Activated CD8-positive, alpha-beta T cell treated with anti-CD3 and anti-CD28 coated beads, Interleukin-2, amount 10 ng/mL, durations not matched to agents 7 days and 5 days (primary cell): ENCODE data around the gene LIM2. TPM values are rescaled to one million over a fixed set of nuclear protein-coding genes. Genes with fewer than 3 reads are reported as not detected.
A peak's percentile ranks its signal among the peaks of the same experiment; 100 is the strongest.
"Not testable (repeated sequence)": the region's sequence is repeated elsewhere in the genome, so short reads cannot be mapped to it uniquely, and the experiment has no call there.

Source experiments
- ATAC-seq: fragments of 150-1000 bp; cut with Tn5 transposase; one replicate; pipeline ENCODE4 v1.10.0; 2021; ENCODE audit warnings: moderate library complexity
- CTCF ChIA-PET: fragments of 350-600 bp; sonication (Branson Sonifier 250); formaldehyde crosslinking; loops from one replicate; lab custom pipeline; 2021; ENCODE audit warnings: antibody characterized with exemption; lab: Charles Lee
- POLR2A ChIA-PET: fragments of 350-600 bp; sonication (Branson Sonifier 250); formaldehyde crosslinking; loops from one replicate; lab custom pipeline; 2021; ENCODE audit warnings: antibody characterized with exemption; lab: Charles Lee
- DNase-seq: peaks from one replicate; pipeline ENCODE4 v3.0.0-alpha.2; 2020
- H3K27ac Mint-ChIP-seq: one replicate; pipeline ENCODE4 v1.8.0; 2021; ENCODE audit warnings: mild to moderate bottlenecking, mixed read lengths
- H3K27me3 Mint-ChIP-seq: one replicate; pipeline ENCODE4 v1.8.0; 2021; ENCODE audit warnings: low read depth, mixed read lengths
- H3K36me3 Mint-ChIP-seq: one replicate; pipeline ENCODE4 v1.8.0; 2021; ENCODE audit warnings: low read depth, mixed read lengths
- H3K4me1 Mint-ChIP-seq: one replicate; pipeline ENCODE4 v1.8.0; 2021; ENCODE audit warnings: low read depth, mixed read lengths
- H3K4me3 Mint-ChIP-seq: one replicate; pipeline ENCODE4 v1.8.0; 2021; ENCODE audit warnings: mild to moderate bottlenecking, mixed read lengths
- H3K9me3 Mint-ChIP-seq: one replicate; pipeline ENCODE4 v1.8.0; 2022; ENCODE audit warnings: mixed read lengths; ENCODE audit not compliant: insufficient read depth
- total RNA-seq, 2 experiments: library from RNA; stranded (reverse); gene quantifications; one replicate each; pipeline ENCODE4 v1.2.3, GENCODE V29; 2021

The LIM2 gene
- total RNA-seq, result not detected

DNA sequence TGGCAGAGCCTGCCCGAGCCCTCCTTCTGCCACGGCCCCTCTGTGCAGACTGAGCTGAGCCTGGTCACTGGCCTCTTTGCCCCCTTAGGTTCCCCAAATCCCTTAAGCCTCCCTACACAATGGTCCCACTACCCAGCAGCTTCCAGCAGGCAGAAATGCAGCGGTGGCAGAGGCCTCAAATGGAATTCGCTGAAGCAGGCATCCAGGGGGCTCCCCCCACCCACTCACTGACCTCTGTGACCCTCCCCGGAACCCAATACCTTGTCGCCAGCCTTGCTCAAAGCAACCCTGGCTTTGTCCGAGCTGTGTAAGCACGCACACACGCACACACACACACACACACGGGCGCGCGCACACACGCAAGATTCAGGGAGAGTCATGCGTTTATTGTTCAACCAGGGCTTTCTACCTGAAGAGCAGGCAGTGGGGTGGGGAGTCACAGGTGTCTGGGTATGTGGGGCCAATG, at the start of gene LIM2:
TSS of gene LIM2 (minus strand) at position 51 of the 466 bp plus-strand sequence. CDS start 531 bp downstream, outside the sequence.
- POLR2A ChIA-PET, result no interaction called here
- Mint-ChIP-seq H3K36me3 (no peaks in the 10 kb centered on the region), H3K4me3 (no peak within 1 kb of the TSS), H3K27me3 (no peaks in the 10 kb centered on the region), H3K27ac (peak within 1 kb of the TSS; percentile 45), H3K9me3 (no peaks in the 10 kb centered on the region), H3K4me1 (peaks cover 28% of the 10 kb centered on the region)
- CTCF ChIA-PET, result no interaction called here
- ATAC-seq (no peak), DNase-seq (no peak)

DNA sequence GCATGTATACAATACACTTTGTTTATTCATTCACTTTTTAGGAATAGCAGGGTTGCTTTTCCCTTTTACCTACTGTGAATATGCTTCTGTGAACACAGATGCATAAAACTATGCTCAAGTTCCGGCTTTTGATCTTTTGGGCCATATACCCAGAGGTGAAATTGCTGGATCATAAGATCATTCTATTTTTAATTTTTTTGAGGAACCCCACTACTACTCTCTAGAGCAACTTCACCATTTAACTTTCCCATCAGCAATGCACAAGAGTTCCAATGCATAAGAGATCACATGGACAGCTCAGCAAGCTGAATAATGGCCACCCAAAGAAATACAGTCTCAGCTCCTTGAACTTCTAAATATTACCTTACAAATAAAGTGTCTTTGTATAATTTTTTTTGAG, 46.7 kb upstream of the LIM2 start:
- Mint-ChIP-seq H3K4me1 (peaks cover 13% of the 10 kb centered on the region), H3K27me3 (peaks cover 15% of the 10 kb centered on the region), H3K4me3 (no peak overlapping the region), H3K36me3 (no peaks in the 10 kb centered on the region), H3K9me3 (no peaks in the 10 kb centered on the region), H3K27ac (no peak overlapping the region)
- CTCF ChIA-PET, result interaction anchor here (0.9 kb wide), 1 partner anchor 14 kb away, joined by 3 read pairs; no protein-coding TSS in a partner anchor
- POLR2A ChIA-PET, result no interaction called here
- no peak for ATAC-seq
- no peak for DNase-seq

GRCh38 chr19:51433043-51433442, 45.3 kb upstream of the LIM2 start:
- Mint-ChIP-seq H3K27ac (no peak overlapping the region), H3K4me1 (no peaks in the 10 kb centered on the region), H3K36me3 (no peaks in the 10 kb centered on the region), H3K9me3 (no peaks in the 10 kb centered on the region), H3K27me3 (peaks cover 9% of the 10 kb centered on the region), H3K4me3 (no peak overlapping the region)
- CTCF ChIA-PET, result no interaction called here
- DNase-seq (no peak), ATAC-seq (no peak)
- POLR2A ChIA-PET, result no interaction called here

DNA sequence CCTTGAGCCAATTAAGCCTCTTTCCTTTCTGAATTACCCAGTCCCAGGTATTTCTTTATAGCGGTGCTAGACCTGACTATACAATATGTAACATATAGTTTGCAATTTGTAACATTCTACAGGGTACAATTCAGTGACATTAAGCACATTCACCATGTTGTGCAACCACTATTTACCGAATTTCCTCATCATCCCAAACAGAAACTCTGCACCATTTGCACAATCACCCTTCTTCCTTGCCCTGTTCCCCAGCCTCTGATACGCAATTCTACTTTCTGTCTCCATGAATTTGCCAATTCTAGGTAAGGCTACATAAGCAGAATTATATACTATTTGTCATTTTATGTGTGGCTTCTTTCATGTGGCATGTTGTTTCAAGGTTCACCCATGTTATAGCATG, 43.4 kb upstream of the LIM2 start:
- H3K36me3 Mint-ChIP-seq, result no peaks in the 10 kb centered on the region
- H3K27me3 Mint-ChIP-seq, result peaks cover 10% of the 10 kb centered on the region
- CTCF ChIA-PET, result no interaction called here
- ATAC-seq (no peak), DNase-seq (no peak)
- no peaks in the 10 kb centered on the region for H3K9me3 Mint-ChIP-seq
- H3K27ac Mint-ChIP-seq, result no peak overlapping the region
- no peaks in the 10 kb centered on the region for H3K4me1 Mint-ChIP-seq
- H3K4me3 Mint-ChIP-seq, result no peak overlapping the region
- POLR2A ChIA-PET, result no interaction called here

DNA sequence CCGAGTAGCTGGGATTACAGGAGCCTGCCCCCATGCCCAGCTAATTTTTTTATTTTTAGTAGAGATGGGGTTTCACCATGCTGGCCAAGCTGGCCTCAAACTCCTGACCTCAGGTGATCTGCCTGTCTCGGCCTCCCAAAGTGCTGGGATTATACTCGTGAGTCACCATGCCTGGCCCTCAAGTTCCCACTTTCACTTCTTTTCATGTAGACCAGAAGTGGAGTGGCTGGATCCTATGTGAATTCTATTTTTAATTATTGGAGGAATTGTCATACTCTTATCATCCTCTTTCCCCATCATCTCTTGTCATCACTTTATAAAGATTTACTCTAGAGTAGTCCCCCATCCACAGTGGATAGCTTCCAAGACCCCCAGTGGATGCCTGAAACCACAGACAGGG, 42.4 kb upstream of the LIM2 start:
- Mint-ChIP-seq H3K9me3 (no peaks in the 10 kb centered on the region), H3K4me3 (no peak overlapping the region), H3K27ac (no peak overlapping the region), H3K4me1 (no peaks in the 10 kb centered on the region), H3K27me3 (peaks cover 12% of the 10 kb centered on the region), H3K36me3 (no peaks in the 10 kb centered on the region)
- DNase-seq, result no peak
- ChIA-PET POLR2A (no interaction called here), CTCF (no interaction called here)
- no peak for ATAC-seq

DNA sequence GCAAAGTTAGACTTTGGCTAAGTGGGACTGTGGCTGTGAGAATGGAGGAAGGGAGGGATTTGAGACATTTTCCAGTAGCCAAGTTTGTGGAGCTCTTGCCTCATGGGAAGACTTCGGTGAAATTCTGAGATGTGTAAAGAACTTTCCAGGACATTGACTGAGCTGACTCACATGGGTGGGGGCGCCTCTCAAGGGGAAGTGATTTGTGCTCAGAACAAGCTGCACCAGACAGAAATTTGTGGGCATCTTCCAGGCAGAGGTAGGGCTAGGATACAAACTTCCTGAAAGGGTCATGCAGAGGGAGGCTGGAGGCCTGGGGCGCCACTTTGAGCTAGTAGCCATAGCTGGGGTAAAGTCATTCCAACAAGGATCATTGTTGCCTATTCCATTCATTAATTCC, 39.4 kb upstream of the LIM2 start:
- no peaks in the 10 kb centered on the region for H3K9me3 Mint-ChIP-seq
- POLR2A ChIA-PET, result interaction anchor here (0.8 kb wide), 1 partner anchor 9 kb away, joined by 3 read pairs; the partner anchor contains the start of gene SIGLEC10
- no peak overlapping the region for H3K4me3 Mint-ChIP-seq

DNA sequence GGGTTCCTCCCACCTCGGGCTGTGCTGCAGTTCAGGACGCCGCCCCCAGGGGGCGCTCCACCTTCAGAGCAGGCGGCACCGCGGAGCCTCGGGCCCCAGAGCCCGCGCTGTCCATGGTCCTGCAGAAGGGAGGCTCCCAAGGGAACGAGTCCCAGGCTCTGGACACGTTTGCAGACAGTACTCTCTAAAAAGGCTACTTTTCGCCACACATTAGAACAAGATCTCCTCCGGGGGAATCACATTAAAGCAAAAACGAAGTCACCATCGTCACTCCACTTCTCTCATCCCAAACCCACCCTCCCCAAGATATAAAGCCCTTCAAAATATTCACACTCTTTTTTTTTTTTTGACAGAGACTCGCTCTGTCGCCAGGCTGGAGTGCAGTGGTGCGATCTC, 34.3 kb upstream of the LIM2 start:
- H3K36me3 Mint-ChIP-seq, result no peaks in the 10 kb centered on the region
- ATAC-seq, result peak; percentile 81
- CTCF ChIA-PET, result interaction anchor here (0.5 to 6.7 kb wide), 18 partner anchors 12 to 239 kb away, joined by 3 to 74 read pairs (median 4); partner anchors contain the start of gene NKG7

More for the DNA sequence above, 39.4 kb upstream of the LIM2 start:
- Mint-ChIP-seq H3K4me1 (no peaks in the 10 kb centered on the region), H3K27ac (no peak overlapping the region), H3K27me3 (peaks cover 14% of the 10 kb centered on the region), H3K36me3 (no peaks in the 10 kb centered on the region)
- ATAC-seq (no peak), DNase-seq (no peak)
- CTCF ChIA-PET, result interaction anchor here (1.2 kb wide), 1 partner anchor 230 kb away, joined by 5 read pairs; no protein-coding TSS in a partner anchor

GRCh38 chr19:51421229-51422052, 33.7 kb upstream of the LIM2 start:
- Mint-ChIP-seq H3K27me3 (peaks cover 19% of the 10 kb centered on the region), H3K9me3 (no peaks in the 10 kb centered on the region), H3K27ac (no peak overlapping the region), H3K4me1 (peaks cover 23% of the 10 kb centered on the region), H3K4me3 (no peak overlapping the region), H3K36me3 (no peaks in the 10 kb centered on the region)
- ATAC-seq, result no peak
- ChIA-PET CTCF (interaction anchor here (0.5 to 6.7 kb wide), 21 partner anchors 11 to 240 kb away, joined by 3 to 74 read pairs (median 4); partner anchors contain the start of gene NKG7), POLR2A (no interaction called here)
- no peak for DNase-seq

More for the DNA sequence above, 34.3 kb upstream of the LIM2 start:
- H3K27ac Mint-ChIP-seq, result no peak overlapping the region
- peaks cover 17% of the 10 kb centered on the region for H3K4me1 Mint-ChIP-seq
- no peaks in the 10 kb centered on the region for H3K9me3 Mint-ChIP-seq
- DNase-seq, result peak; percentile 91
- H3K4me3 Mint-ChIP-seq, result no peak overlapping the region
- POLR2A ChIA-PET, result no interaction called here
- H3K27me3 Mint-ChIP-seq, result peaks cover 21% of the 10 kb centered on the region

DNA sequence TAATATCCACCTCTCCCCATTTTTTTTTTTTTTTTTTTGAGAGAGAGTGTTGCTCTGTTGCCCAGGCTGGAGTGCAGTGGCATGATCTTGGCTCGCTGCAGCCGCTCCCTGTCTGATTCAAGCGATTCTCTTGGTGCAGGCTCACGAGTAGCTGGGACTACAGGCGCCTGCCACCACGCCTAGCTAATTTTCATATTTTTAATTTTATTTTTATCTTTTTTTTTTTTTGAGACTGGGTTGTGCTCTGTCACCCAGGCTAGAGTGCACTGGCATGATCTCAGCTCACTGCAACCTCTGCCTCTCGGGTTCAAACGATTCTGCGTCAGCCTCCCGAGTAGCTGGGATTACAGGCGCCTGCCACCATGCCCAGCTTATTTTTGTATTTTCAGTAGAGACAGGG, 32.7 kb upstream of the LIM2 start:
- H3K4me3 Mint-ChIP-seq, DNase-seq, H3K36me3 Mint-ChIP-seq, H3K9me3 Mint-ChIP-seq, ATAC-seq, POLR2A ChIA-PET, H3K27ac Mint-ChIP-seq: not testable (repeated sequence)
- CTCF ChIA-PET, result interaction anchor here (0.7 to 6.7 kb wide), 9 partner anchors 9 to 221 kb away, joined by 3 to 74 read pairs (median 5); no protein-coding TSS in a partner anchor
- Mint-ChIP-seq H3K27me3 (peaks cover 16% of the 10 kb centered on the region), H3K4me1 (peaks cover 23% of the 10 kb centered on the region)

DNA sequence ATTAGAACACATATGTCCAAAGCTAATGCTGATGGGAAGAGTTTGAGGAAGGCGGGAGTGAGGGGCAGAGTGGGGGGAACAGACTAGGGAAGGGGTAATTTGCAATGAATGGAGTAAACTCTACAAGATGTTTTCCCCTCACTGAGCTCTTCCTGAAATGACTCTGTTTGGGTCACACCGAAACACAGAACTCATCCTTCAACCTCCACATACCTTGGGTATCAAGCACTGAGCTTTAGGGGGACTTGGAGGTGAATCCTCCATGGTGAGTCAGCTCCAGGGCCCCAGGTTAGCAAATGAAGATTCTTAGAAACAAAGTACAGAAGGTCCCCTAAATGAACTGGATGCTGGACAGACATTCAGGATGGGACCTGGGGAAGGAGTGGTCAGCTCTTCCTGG, 30.9 kb upstream of the LIM2 start:
- ATAC-seq, result no peak

DNA sequence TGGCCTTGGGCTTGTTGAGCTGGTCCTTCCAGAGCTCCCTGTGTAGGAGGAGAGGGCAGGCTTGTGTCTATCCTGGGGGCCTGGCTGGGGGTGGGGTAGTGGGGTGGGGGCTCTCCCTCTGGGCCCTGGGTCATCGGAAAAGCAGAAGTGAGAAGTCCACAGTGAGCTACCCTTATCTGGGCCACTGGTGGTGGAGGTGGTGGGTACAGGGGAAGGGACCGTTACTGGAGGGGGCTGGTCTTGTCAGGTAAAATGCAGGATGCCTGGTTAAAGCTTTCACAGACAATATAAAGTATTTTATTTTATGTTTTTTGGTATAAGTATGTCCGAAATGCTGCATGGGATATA, 30.0 kb upstream of the LIM2 start:
- H3K9me3 Mint-ChIP-seq, result no peaks in the 10 kb centered on the region
- H3K27me3 Mint-ChIP-seq, result peaks cover 14% of the 10 kb centered on the region
- CTCF ChIA-PET, result interaction anchor here (0.6 to 6.7 kb wide), 9 partner anchors 19 to 242 kb away, joined by 3 to 74 read pairs (median 5); no protein-coding TSS in a partner anchor
- H3K27ac Mint-ChIP-seq, result no peak overlapping the region
- peaks cover 23% of the 10 kb centered on the region for H3K4me1 Mint-ChIP-seq
- no peaks in the 10 kb centered on the region for H3K36me3 Mint-ChIP-seq
- H3K4me3 Mint-ChIP-seq, result no peak overlapping the region
- DNase-seq (no peak), ATAC-seq (no peak)
- POLR2A ChIA-PET, result interaction anchor here (1.2 to 2.2 kb wide), 2 partner anchors 10 to 23 kb away, joined by 3 to 11 read pairs; no protein-coding TSS in a partner anchor

More for the DNA sequence above, 30.9 kb upstream of the LIM2 start:
- no peaks in the 10 kb centered on the region for H3K36me3 Mint-ChIP-seq
- ChIA-PET POLR2A (interaction anchor here (2.2 kb wide), 1 partner anchor 24 kb away, joined by 11 read pairs; no protein-coding TSS in a partner anchor), CTCF (interaction anchor here (1.1 to 6.7 kb wide), 4 partner anchors 10 to 238 kb away, joined by 3 to 74 read pairs (median 5); no protein-coding TSS in a partner anchor)
- no peak overlapping the region for H3K4me3 Mint-ChIP-seq
- H3K9me3 Mint-ChIP-seq, result no peaks in the 10 kb centered on the region
- peaks cover 23% of the 10 kb centered on the region for H3K4me1 Mint-ChIP-seq
- DNase-seq, result no peak
- peaks cover 16% of the 10 kb centered on the region for H3K27me3 Mint-ChIP-seq
- H3K27ac Mint-ChIP-seq, result no peak overlapping the region
